H9 (cell line): ENCODE measurements around the gene HYAL2. TPM values are rescaled to one million over a fixed set of nuclear protein-coding genes. Genes with fewer than 3 reads are reported as not detected.

Source experiments
- DNase-seq: peaks from one replicate; pipeline ENCODE4 v3.0.0-alpha.2; 2017
- H2AFZ ChIP-seq: one replicate; pipeline ENCODE4 v1.6.1; 2013; ENCODE audit warnings: mild to moderate bottlenecking, low read length, control low read depth, moderate library complexity
- H2AK5ac ChIP-seq: 2 replicates; pipeline ENCODE4 v1.6.1; 2013; ENCODE audit warnings: low read length, control low read depth, mixed read lengths; ENCODE audit not compliant: insufficient read length
- H2BK120ac ChIP-seq: one replicate; pipeline ENCODE4 v1.6.1; 2013; ENCODE audit warnings: low read depth, mild to moderate bottlenecking, low read length, control low read depth, inconsistent platforms; ENCODE audit not compliant: poor library complexity, severe bottlenecking
- H2BK12ac ChIP-seq: 2 replicates; pipeline ENCODE4 v1.6.1; 2013; ENCODE audit warnings: low read length, control low read depth, mixed read lengths, low read depth; ENCODE audit not compliant: insufficient read length
- H2BK15ac ChIP-seq: 2 replicates; pipeline ENCODE4 v1.6.1; 2013; ENCODE audit warnings: low read depth, low read length, control low read depth
- H2BK20ac ChIP-seq: one replicate; pipeline ENCODE4 v1.6.1; 2013; ENCODE audit warnings: low read depth, mild to moderate bottlenecking, low read length, control low read depth, inconsistent platforms; ENCODE audit not compliant: poor library complexity, severe bottlenecking
- H2BK5ac ChIP-seq: 2 replicates; pipeline ENCODE4 v1.6.1; 2013; ENCODE audit warnings: low read length, control low read depth, mixed read lengths; ENCODE audit not compliant: insufficient read length
- H3K14ac ChIP-seq: 2 replicates; pipeline ENCODE4 v1.6.1; 2013; ENCODE audit warnings: low read length, control low read depth; ENCODE audit not compliant: insufficient read depth
- H3K18ac ChIP-seq: 2 replicates; pipeline ENCODE4 v1.6.1; 2013; ENCODE audit warnings: low read depth, mild to moderate bottlenecking, mixed read lengths, low read length, control low read depth; ENCODE audit not compliant: insufficient read length
- H3K23ac ChIP-seq: 2 replicates; pipeline ENCODE4 v1.6.1; 2013; ENCODE audit warnings: low read length, control low read depth, mixed read lengths, low read depth; ENCODE audit not compliant: insufficient read length
- H3K23me2 ChIP-seq: 2 replicates; pipeline ENCODE4 v1.6.1; 2013; ENCODE audit warnings: low read depth, mild to moderate bottlenecking, mixed read lengths, low read length, control low read depth; ENCODE audit not compliant: insufficient read length, poor library complexity, severe bottlenecking
- H3K27ac ChIP-seq: 2 replicates; pipeline ENCODE4 v1.5.1; 2013; ENCODE audit warnings: low read length, control low read depth, mixed read lengths, low read depth; ENCODE audit not compliant: insufficient read length
- H3K27me3 ChIP-seq: 2 replicates; pipeline ENCODE4 v1.6.1; 2013; ENCODE audit warnings: low read length, control low read depth, inconsistent platforms; ENCODE audit not compliant: insufficient read depth
- H3K4ac ChIP-seq: 2 replicates; pipeline ENCODE4 v1.6.1; 2013; ENCODE audit warnings: low read depth, mild to moderate bottlenecking, control low read depth, inconsistent platforms, low read length, moderate library complexity
- H3K4me1 ChIP-seq: 2 replicates; pipeline ENCODE4 v1.6.1; 2013; ENCODE audit warnings: low read length, control low read depth, inconsistent platforms; ENCODE audit not compliant: insufficient read depth
- H3K4me2 ChIP-seq: 2 replicates; pipeline ENCODE4 v1.6.1; 2013; ENCODE audit warnings: low read length, control low read depth, mixed read lengths; ENCODE audit not compliant: insufficient read length, insufficient read depth
- H3K56ac ChIP-seq: 2 replicates; pipeline ENCODE4 v1.6.1; 2013; ENCODE audit warnings: low read depth, mild to moderate bottlenecking, mixed read lengths, low read length, control low read depth; ENCODE audit not compliant: insufficient read length
- H3K79me1 ChIP-seq: 2 replicates; pipeline ENCODE4 v1.6.1; 2013; ENCODE audit warnings: low read depth, mild to moderate bottlenecking, moderate library complexity, low read length, control low read depth, inconsistent platforms; ENCODE audit not compliant: insufficient read depth, poor library complexity, severe bottlenecking
- H3K79me2 ChIP-seq: 2 replicates; pipeline ENCODE4 v1.6.1; 2013; ENCODE audit warnings: low read length, control low read depth, inconsistent platforms; ENCODE audit not compliant: insufficient read depth
- H3K9ac ChIP-seq: 2 replicates; pipeline ENCODE4 v1.6.1; 2013; ENCODE audit warnings: low read length, control low read depth, mixed read lengths; ENCODE audit not compliant: insufficient read length; ENCODE audit errors: extremely low read depth
- H3K9me3 ChIP-seq: one replicate; pipeline ENCODE4 v1.6.1; 2013; ENCODE audit warnings: low read depth, low read length, inconsistent platforms; ENCODE audit not compliant: control insufficient read depth
- H3T11ph ChIP-seq: one replicate; pipeline ENCODE4 v1.6.1; 2013; ENCODE audit warnings: mild to moderate bottlenecking, low read length, control low read depth, inconsistent platforms
- H4K20me1 ChIP-seq: one replicate; pipeline ENCODE4 v1.6.1; 2013; ENCODE audit not compliant: control insufficient read depth, insufficient read length, insufficient read depth
- H4K5ac ChIP-seq: 2 replicates; pipeline ENCODE4 v1.6.1; 2013; ENCODE audit warnings: low read depth, mild to moderate bottlenecking, mixed read lengths, low read length, control low read depth; ENCODE audit not compliant: insufficient read length
- H4K8ac ChIP-seq: replicated peaks from 2 replicates; pipeline ENCODE4 v1.6.1; 2013; ENCODE audit warnings: low read length, control low read depth, mixed read lengths, low read depth; ENCODE audit not compliant: insufficient read length
- H4K91ac ChIP-seq: 2 replicates; pipeline ENCODE4 v1.6.1; 2013; ENCODE audit warnings: low read depth, mild to moderate bottlenecking, moderate library complexity, mixed read lengths, low read length, control low read depth; ENCODE audit not compliant: insufficient read length
- H3K27ac Mint-ChIP-seq, 3 experiments: 2 replicates in 2 of 3; 3 replicates in 1 of 3; pipeline ENCODE4 v1.8.0; 2020 to 2021; ENCODE audit warnings: mixed read lengths in 3 of 3, mild to moderate bottlenecking in 1 of 3, moderate library complexity in 1 of 3
- H3K27me3 Mint-ChIP-seq: 2 replicates; pipeline ENCODE4 v1.8.0; 2021; ENCODE audit warnings: low read depth, mild to moderate bottlenecking, moderate library complexity, mixed read lengths
- H3K36me3 Mint-ChIP-seq, 3 experiments: 2 replicates in 2 of 3; 3 replicates in 1 of 3; pipeline ENCODE4 v1.8.0; 2020 to 2021; ENCODE audit warnings: low read depth in 3 of 3, mixed read lengths in 3 of 3; ENCODE audit not compliant: insufficient read depth in 1 of 3
- H3K4me1 Mint-ChIP-seq, 2 experiments: 2 replicates each; pipeline ENCODE4 v1.8.0; 2020; ENCODE audit warnings: mixed read lengths in 2 of 2
- H3K4me3 Mint-ChIP-seq, 2 experiments: 2 replicates in 1 of 2; 3 replicates in 1 of 2; pipeline ENCODE4 v1.8.0; 2020 to 2021; ENCODE audit warnings: mild to moderate bottlenecking in 2 of 2, mixed read lengths in 2 of 2, moderate library complexity in 1 of 2
- H3K9me3 Mint-ChIP-seq, 2 experiments: 2 replicates in 1 of 2; 3 replicates in 1 of 2; pipeline ENCODE4 v1.8.0; 2020; ENCODE audit warnings: mild to moderate bottlenecking in 2 of 2, mixed read lengths in 2 of 2, moderate library complexity in 1 of 2
- WGBS: extraction: QIAGEN DNeasy Blood & Tissue Kit; methylation state at CpG from one replicate; pipeline ENCODE4 v1.1.7; 2013; ENCODE audit warnings: missing lambda C conversion rate, low lambda C conversion rate, mixed read lengths; ENCODE audit not compliant: insufficient read length; ENCODE audit errors: extremely low coverage; 5-methylcytosine and 5-hydroxymethylcytosine counted together
- total RNA-seq: library from RNA; stranded (reverse); gene quantifications from 2 replicates; pipeline ENCODE4 v1.2.1, GENCODE V29; 2021
- TF ChIP-seq, protein P1 (sequence below): fragments of 200-600 bp; sonication (generic); conservative IDR thresholded peaks from 3 replicates; pipeline ENCODE4 v1.8.0; 2021; ENCODE audit warnings: antibody characterized with exemption, mild to moderate bottlenecking

HYAL2 gene
- total RNA-seq, 1 experiment from 2014 or later = 51.9 TPM

- H4K91ac ChIP-seq = no peak overlapping the region
- H3K79me2 ChIP-seq = no peaks in the 10 kb centered on the region
- Mint-ChIP-seq H3K27ac (no peak overlapping the region), H3K9me3 (no peaks in the 10 kb centered on the region; a peak in 1 of 5 replicates), H3K27me3 (peaks cover 32% of the 10 kb centered on the region), H3K4me3 (no peak overlapping the region), H3K4me1 (peaks cover 48 to 65% of the 10 kb centered on the region in 2 experiments), H3K36me3 (no peaks in the 10 kb centered on the region; a peak in 1 of 7 replicates)
- H2BK15ac ChIP-seq = no peak overlapping the region
- no peak overlapping the region for H3K23ac ChIP-seq
- no peak overlapping the region for H3K4ac ChIP-seq
- H4K20me1 ChIP-seq = no peaks in the 10 kb centered on the region
- WGBS = no CpG with 5 or more reads among the region's 19 CpGs
- no peak overlapping the region for H3T11ph ChIP-seq
- peaks cover 10% of the 10 kb centered on the region for H3K23me2 ChIP-seq
- peaks cover 2% of the 10 kb centered on the region; the same call in 1 of the 2 replicates for H3K4me1 ChIP-seq
- no peaks in the 10 kb centered on the region for H3K9me3 ChIP-seq
- peaks cover 16% of the 10 kb centered on the region; the same call in 1 of the 2 replicates for H3K27me3 ChIP-seq
- H2BK12ac ChIP-seq = no peak overlapping the region
- no peak overlapping the region for H3K14ac ChIP-seq
- no peak overlapping the region for H3K9ac ChIP-seq
- no peak overlapping the region for H4K5ac ChIP-seq
- H2BK5ac ChIP-seq = no peak overlapping the region
- H3K4me2 ChIP-seq = no peak overlapping the region
- H3K79me1 ChIP-seq = no peaks in the 10 kb centered on the region
- H3K18ac ChIP-seq = no peak overlapping the region
- no peak overlapping the region for H2BK120ac ChIP-seq
- no peak overlapping the region for H3K56ac ChIP-seq
- DNase-seq = no peak
- H4K8ac ChIP-seq = no peak overlapping the region
- TF ChIP-seq, protein P1, sequence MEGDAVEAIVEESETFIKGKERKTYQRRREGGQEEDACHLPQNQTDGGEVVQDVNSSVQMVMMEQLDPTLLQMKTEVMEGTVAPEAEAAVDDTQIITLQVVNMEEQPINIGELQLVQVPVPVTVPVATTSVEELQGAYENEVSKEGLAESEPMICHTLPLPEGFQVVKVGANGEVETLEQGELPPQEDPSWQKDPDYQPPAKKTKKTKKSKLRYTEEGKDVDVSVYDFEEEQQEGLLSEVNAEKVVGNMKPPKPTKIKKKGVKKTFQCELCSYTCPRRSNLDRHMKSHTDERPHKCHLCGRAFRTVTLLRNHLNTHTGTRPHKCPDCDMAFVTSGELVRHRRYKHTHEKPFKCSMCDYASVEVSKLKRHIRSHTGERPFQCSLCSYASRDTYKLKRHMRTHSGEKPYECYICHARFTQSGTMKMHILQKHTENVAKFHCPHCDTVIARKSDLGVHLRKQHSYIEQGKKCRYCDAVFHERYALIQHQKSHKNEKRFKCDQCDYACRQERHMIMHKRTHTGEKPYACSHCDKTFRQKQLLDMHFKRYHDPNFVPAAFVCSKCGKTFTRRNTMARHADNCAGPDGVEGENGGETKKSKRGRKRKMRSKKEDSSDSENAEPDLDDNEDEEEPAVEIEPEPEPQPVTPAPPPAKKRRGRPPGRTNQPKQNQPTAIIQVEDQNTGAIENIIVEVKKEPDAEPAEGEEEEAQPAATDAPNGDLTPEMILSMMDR = no peak
- H2AK5ac ChIP-seq = no peak overlapping the region
- no peak overlapping the region for H2AFZ ChIP-seq
- no peak overlapping the region for H2BK20ac ChIP-seq
- no peak overlapping the region for H3K27ac ChIP-seq
Observed at GRCh38 chr3:50270422-50271224, 51.9 kb downstream of the HYAL2 start.
